PFSK-1 (cell line): ENCODE data around the gene INTS2.

Experiments used
- FOXP2 ChIP-seq: optimal IDR thresholded peaks from 2 replicates; pipeline ENCODE3; 2011; ENCODE audit warnings: borderline replicate concordance, control low read depth, inconsistent platforms; ENCODE audit not compliant: insufficient read depth; ENCODE audit errors: extremely low read length, extremely low read depth
- POLR2AphosphoS5 ChIP-seq: IDR thresholded peaks from 2 replicates; pipeline ENCODE4 v1.6.1; 2012; ENCODE audit warnings: low read depth, mild to moderate bottlenecking, control low read depth, low read length, moderate library complexity
- REST ChIP-seq, 2 experiments: IDR thresholded peaks; 2 replicates each; pipeline versions ENCODE4 v1.6.1 to v1.8.0; 2011 to 2012; ENCODE audit warnings: low read depth in 2 of 2, low read length in 2 of 2, control low read depth in 1 of 2, inconsistent platforms in 1 of 2, mild to moderate bottlenecking in 1 of 2, moderate library complexity in 1 of 2; ENCODE audit not compliant: insufficient read depth in 1 of 2
- SIN3A ChIP-seq: IDR thresholded peaks from 2 replicates; pipeline ENCODE4 v1.6.1; 2012; ENCODE audit warnings: mild to moderate bottlenecking, low read length, moderate library complexity, borderline replicate concordance; ENCODE audit not compliant: insufficient read depth
- TAF1 ChIP-seq: IDR thresholded peaks from 2 replicates; pipeline ENCODE4 v1.6.1; 2012; ENCODE audit warnings: low read length, control low read depth, borderline replicate concordance; ENCODE audit not compliant: insufficient read depth

Gene INTS2

GRCh38 chr17:61816538-61816937 lies 111.2 kb downstream of the INTS2 start:
- TF ChIP-seq FOXP2 (no peak), REST (IDR thresholded peaks at IDR 0.05; ENCODE audit: insufficient read depth in 1 of 2, low read depth in 2 of 2, low read length in 2 of 2) (no peak), SIN3A (no peak), TAF1 (no peak), POLR2AphosphoS5 (no peak)

- TF ChIP-seq FOXP2: no peak
- no peak for TF ChIP-seq TAF1
- TF ChIP-seq SIN3A: no peak
Measured at GRCh38 chr17:61815863-61816503, 111.8 kb downstream of the INTS2 start.
